ENCODE data around the gene CDC40. TPM values are rescaled to one million over a fixed set of nuclear protein-coding genes. Genes with fewer than 3 reads are reported as not detected.
"Not testable (repeated sequence)": the region's sequence is repeated elsewhere in the genome, so short reads cannot be mapped to it uniquely, and the experiment has no call there.

Gene CDC40
- total RNA-seq, 1 donor from 2014 or later: 15.0 TPM

DNA sequence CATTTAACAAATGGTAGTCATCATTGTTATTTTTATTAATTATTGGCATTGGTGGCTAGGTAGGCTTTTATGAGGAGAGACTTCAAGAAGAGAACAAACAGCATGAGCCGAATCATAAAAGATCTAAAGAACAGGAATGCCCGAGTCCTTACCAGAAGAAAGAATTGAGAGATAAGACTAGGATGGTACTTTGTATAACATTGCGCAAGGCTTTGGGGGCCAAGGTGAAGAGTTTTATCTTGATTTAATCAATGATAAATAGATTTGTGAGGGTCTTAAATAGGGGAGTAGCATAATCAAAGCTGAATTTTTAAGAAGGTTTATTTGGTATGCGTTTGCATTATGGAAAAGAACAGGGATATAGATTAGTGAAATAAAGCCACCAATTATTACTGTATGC is 15.4 kb downstream of the CDC40 start:
- ATAC-seq (ENCODE audit: poor library complexity): no peak
- intact Hi-C loops (cut with DNase I): no loop called here

DNA sequence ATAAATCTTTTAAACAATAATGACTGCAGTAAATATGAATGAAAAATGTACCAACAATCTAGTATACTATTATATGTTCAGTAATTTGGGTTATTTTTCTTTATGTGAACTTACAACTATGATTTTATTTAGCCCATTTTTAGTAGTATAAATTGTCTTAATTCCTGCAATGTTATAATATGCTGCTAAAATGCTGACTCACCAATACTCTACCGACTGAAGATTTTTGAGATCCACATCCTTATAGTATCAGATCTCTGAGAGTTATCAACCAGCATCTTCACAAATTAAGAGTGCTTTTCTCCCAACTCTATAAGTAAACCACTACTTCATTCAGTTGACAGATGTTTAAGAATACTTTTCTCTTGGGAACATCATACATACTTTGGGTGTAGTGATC is 16.6 kb downstream of the CDC40 start:
- intact Hi-C loops (cut with DNase I): no loop called here
- no peak for ATAC-seq (ENCODE audit: poor library complexity)
- DNase-seq: no peak

More for the DNA sequence above, 15.4 kb downstream of the CDC40 start:
- DNase-seq: no peak

DNA sequence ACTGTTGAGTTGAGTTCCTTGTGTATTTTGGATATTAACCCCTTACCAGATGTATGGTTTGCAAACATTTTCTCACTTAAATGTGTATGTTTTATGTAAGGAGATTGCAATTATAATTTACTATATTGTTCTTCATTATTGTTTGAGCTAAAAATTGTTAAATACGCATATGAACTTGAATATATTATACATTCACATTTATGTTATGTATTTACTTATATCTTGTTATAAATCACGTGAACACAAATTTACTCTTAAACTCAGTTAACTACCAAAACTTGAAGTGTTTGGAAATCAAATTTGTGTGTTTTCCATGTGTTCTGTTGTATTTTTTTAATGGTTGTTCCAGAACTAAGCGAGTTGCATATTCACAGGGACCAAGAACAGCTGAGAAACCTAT is 18.3 kb downstream of the CDC40 start:
- intact Hi-C loops (cut with DNase I): no loop called here
- ATAC-seq (ENCODE audit: poor library complexity) (no peak), DNase-seq (no peak)

DNA sequence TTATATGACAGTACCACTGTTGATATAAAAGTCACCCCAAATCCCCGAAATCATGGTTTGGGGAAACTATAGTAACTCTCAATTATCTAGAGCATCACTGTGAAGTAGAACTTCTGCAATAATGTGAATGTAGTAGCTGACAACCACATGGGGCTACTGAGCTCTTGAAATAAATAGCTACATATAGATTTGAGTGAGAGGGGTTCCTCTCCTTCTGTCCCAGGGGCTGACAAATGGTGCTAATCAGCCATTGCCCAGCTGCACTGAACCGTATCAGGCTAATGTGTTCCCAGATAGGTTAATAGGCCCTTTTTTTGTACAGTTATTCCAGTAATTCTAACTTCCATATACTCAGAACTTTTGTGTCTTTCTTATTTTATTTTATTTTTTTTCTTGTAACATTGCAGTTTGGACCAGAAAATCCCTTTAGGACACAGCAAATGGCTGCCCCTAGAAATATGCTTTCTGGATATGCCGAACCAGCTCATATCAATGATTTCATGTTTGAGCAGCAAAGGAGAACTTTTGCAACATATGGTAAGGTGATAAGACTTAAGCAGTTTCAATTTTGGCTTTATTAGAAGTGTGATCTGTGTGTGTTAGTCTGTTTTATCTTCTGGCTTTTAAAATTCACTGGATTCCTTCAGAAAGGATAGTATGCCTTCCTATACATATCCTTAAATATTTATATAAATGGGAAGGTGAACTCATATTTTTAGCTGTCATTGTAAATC is 21.1 kb downstream of the CDC40 start:
- DNase-seq (no peak), ATAC-seq (ENCODE audit: poor library complexity) (no peak)
- intact Hi-C loops (cut with DNase I): no loop called here

DNA sequence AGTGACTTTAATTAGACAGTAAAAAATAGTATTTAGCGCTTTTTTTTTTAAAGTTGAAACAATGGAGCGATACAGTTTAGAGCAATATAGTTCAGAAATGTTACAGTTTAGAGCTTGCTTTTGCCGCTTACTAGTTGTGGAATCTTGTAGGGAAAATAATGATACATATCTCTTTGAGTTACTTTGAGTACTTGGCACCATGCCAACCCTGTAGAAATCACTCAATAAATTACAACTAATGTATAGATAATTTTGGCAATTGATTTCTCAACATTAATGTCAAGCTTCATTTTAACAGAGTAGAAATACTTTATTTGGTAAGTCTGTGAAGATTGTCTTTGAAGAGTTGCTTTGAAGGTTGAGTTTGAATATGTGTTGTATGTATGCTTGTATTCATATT is 27.4 kb downstream of the CDC40 start:
- intact Hi-C loops (cut with DNase I): no loop called here
- no peak for DNase-seq
- no peak for ATAC-seq (ENCODE audit: poor library complexity)

DNA sequence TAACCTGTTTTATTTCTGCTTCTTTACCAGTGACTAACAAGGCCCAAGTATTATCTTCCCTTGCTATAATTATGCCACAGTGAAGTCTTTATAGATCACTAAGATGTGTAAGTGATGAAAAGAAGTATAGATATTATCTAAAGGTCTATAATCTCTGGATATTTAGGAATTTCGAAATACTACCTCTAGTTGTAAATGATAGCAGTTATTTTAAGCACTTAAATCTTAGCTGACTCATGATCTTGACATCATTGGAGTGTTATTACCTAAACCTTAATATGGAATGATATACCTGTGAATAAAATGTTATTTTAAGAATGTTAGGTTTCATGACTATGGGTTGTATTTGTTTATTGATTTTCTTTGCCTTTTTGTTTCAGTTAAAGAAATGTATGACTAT is 31.5 kb downstream of the CDC40 start:
- DNase-seq (no peak), ATAC-seq (ENCODE audit: poor library complexity) (no peak)
- intact Hi-C loops (cut with DNase I): no loop called here

DNA sequence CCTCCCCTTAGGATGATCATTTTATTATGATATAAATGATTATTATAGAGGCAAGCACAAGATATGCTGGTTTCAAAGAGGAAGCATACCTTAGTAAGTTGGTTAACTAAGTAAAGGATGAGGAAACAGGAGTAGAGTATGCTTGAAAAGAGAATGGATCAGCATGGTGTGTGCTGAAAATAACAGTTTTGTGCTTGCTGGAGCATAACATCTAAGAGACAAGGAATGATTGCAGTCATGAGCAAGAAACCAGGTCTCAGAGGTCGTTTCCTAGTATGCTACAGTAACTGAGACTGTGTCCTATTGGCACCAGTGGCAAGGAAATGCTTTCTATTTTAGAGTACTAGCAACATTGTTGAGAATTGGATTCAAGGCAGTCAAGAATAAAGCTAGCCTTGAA is 34.1 kb downstream of the CDC40 start:
- intact Hi-C loops (cut with DNase I): no loop called here
- ATAC-seq (ENCODE audit: poor library complexity): no peak

DNA sequence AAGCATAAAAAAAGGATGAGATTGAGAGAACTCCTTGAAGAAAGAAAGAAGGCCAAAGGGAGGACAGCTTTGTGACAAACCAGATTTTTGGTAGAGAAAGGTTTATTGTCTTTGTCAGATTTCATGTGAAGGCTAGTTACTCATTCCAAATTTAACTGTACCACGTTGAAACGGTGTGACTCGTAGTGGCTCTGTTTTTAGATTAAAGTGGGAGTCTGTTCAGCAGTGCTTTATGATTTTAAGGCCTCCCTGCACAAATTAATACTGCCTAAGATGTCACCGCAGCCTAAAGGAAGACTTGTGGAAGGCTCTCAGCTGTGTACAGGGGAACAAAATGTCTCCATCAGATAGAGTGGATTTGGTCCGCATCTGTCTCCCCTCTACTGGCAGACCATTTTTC is 35.9 kb downstream of the CDC40 start:
- intact Hi-C loops (cut with DNase I): no loop called here
- DNase-seq: no peak
- ATAC-seq (ENCODE audit: poor library complexity): no peak

More for the DNA sequence above, 34.1 kb downstream of the CDC40 start:
- DNase-seq: no peak

DNA sequence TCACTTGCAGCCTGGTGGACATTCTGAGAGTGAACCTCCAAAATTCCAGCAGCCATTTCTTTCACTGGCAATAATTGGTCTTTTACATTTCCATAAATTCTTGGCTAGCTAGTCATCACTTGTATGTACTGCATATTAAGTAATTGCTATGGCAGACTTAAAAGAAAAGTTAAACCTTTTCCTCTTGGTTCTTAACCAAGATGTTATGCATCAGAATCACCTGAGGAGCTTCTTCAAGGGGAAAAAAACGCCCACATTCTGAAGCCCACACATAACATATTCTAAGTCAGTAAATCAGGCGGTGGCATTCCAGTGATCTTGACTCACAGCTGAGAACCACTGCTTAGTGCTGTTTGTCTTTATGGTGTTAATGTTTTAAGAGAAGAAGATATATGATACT is 37.0 kb downstream of the CDC40 start:
- DNase-seq (no peak), ATAC-seq (ENCODE audit: poor library complexity) (no peak)
- intact Hi-C loops (cut with DNase I): no loop called here

DNA sequence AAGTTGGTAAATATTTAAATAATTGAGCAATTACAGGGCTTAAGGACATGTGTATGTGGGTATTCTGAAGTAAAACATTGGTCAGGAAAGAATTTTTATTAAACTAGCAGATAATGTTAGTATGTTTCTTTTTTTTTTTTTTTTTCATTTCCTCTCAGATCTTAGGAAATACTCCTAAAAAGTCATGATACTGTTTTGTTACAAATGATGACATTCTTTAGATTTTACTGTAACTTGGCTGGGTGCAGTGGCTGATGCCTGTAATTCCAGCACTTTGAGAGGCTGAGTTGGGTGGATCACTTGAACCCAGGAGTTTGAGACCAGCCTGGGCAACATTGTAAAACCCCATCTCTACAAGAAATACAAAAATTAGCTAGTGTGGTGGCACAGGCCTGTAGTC is 41.5 kb downstream of the CDC40 start:
- ATAC-seq (ENCODE audit: poor library complexity): no peak
- no peak for DNase-seq
- intact Hi-C loops (cut with DNase I): no loop called here

DNA sequence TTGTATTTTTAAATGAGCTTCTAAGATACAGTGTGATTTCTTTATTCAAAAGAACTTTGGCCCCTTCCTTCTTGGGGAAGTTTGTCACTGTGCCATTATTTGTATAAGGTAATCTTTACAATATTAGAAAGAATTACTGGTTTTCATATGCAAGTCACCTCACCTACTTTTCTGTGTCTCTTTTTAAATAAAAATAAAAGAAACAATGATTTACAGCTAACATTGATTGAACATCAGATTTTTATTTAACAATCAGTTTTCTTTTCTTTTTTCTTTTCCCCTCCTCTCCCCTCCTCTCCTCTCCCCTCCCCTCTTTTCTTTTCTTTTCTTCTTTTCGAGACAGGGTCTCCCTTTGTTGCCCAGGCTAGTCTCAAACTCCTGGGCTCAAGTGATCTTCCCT is 46.0 kb downstream of the CDC40 start:
- ATAC-seq (ENCODE audit: poor library complexity) (no peak), DNase-seq (no peak)
- intact Hi-C loops (cut with DNase I): no loop called here

DNA sequence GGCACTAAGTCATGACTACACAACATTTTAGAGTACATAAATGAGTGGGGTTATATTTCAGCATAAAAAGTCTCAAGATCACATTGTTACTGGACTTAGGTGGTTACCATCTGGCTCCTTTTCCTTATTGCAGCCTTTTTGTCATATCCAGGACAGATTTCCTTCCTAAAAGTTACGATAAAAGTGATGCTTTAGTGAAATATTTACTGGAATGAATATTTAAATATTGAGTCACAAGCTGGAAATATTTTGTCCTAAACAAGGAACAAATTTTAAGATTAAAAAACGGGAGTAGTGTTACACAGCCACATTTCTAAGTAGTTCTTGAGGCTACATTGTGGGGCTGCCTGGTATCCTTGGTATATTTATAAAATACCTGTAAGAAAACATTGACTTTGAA is 52.2 kb downstream of the CDC40 start:
- no peak for DNase-seq
- no peak for ATAC-seq (ENCODE audit: poor library complexity)
- intact Hi-C loops (cut with DNase I): no loop called here

DNA sequence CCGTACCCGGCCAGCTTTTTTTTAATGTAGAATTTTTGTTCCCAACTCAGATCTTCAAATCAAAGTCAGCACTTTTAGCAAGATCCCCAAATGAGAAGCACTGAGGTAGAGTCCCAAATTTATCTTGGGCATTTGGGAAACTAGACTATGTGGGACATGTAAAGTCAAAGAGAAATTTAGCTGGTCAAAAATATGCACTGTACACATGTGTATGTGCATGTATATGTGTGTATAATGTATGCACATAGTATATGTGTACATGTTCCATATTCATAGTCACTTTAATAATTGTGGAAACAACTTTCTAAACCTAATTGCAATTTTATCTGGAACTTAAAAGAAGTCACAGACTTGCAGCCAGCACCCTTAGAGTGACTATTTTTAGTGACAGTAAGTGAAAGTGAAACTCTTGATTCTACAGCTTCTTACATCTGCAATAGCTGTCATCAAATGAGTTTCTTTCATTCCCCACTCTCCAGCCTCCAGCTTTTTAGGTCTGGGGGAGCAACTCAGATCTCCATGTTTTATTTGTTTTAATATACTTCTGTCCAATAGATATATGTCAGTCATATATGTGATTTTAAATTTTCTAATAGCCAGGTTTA is 53.6 kb downstream of the CDC40 start:
- peak; percentile 74 for ATAC-seq (ENCODE audit: poor library complexity)
- intact Hi-C loops (cut with DNase I): no loop called here
- no peak for DNase-seq

DNA sequence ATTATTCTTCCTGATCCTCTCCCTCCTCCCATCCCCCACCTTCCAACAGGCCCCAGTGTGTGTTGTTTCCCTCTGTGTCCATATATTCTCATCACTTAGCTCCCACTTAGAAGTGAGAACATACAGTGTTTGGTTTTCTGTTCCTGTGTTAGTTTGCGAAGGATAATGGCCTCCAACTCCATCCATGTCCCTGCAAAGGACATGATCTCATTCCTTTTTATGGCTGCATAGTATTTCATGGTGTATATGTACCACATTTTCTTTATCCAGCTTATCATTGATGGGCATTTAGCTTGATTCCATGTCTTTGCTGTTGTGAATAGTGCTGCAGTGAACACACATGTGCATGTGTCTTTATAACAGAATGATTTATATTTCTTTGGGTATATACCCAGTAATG is 55.8 kb downstream of the CDC40 start:
- DNase-seq; ATAC-seq (ENCODE audit: poor library complexity); intact Hi-C loops (cut with DNase I): not testable (repeated sequence)

DNA sequence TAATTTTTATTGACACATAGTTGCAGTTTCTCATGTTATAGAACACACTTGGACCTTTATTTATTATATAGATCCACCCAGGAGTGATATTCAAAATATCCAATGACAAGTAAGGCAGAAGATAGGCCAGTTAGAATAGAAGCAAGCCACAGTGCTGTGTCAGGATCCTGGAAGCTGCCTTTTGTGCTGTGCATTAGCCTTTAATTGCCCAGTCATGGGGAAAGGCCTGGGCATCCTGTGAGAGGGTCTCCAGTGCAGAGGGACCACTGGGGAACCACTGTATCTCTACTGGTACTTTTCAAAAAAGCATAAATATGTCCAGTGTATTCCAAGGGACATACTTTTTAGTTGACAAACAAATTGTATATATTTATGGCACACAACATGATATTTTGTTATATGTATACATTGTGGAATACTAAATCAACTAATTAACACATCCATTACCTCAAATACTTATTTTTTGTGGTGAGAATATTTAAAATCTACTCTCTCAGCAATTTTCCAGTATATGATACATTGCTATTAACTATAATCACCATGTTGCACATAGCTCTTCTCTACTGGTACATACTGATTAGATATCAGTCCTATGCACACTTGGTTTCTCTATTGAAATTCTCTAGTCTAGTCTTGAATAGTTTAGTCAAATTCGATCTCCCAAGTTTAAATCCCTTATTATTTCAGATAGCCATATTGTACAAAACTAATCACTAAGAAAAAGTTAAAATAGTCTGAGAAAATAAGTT is 59.5 kb downstream of the CDC40 start:
- ATAC-seq (ENCODE audit: poor library complexity): no peak
- intact Hi-C loops (cut with DNase I): no loop called here
- no peak for DNase-seq

DNA sequence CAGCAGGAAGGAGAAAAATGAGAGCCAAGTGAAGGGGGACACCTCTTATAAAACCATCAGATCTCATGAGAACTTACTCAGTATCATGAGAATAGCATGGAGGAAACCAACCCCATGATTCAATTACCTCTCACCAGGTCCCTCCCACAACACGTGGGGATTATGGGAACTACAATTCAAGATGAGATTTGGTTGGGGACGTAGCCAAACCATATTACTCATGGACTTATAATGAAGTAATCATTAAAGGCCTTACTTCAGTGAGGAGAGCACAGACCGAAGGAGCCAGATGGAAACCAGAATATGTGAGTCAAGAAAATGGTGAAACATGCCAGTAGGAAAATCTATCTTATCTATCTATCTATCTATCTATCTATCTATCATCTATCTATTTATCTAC is 64.4 kb downstream of the CDC40 start:
- intact Hi-C loops (cut with DNase I); ATAC-seq (ENCODE audit: poor library complexity); DNase-seq: not testable (repeated sequence)

DNA sequence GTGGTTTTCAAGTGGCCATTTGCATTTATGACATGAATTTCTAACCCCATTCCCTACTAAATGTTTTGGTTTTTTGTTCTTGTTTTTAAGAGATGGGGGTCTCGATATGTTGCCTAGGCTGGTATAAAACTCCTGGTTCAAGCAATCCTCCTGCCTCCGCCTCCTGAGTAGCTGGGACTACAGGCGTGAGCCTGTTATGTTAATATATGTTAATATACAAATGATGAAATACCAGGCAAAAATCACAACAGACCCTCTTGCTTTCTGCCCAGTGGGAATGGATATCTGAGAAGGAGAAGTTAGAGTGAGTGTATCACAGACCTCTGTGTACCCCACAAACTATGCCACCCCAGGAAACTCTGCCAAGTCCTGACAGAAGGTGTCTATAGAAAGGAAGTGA is 66.2 kb downstream of the CDC40 start:
- ATAC-seq (ENCODE audit: poor library complexity) (no peak), DNase-seq (no peak)
- intact Hi-C loops (cut with DNase I): no loop called here

DNA sequence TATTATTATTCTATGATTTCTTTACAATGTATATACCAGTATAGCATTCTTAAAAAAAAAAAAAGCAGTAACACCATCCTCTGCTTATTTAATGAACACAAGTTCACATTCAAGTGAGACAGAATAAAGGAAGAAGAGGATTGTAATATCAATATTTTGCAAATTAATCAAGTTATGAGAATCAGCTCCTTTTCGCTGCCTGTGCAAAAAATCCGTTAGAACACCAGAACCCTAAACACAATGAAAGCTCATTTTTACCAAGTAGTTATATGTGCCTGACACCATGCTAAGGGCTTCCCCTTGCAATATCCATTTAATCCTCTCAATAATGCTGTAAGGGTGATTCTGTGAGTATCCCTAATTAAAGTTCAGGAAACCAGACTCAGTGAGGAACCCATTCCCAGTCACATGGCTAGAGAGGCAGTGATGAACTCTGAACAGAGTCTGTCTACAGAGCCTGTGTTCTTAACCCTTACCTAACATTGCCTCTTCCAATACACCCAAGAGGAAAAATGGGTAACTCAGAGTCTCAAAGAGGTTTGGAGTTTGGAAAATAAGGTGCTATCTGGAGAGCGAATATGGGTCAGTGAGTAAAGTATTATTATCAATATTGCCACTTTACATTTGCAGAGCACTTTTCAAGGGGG is 66.8 kb downstream of the CDC40 start:
- intact Hi-C loops (cut with DNase I): no loop called here
- ATAC-seq (ENCODE audit: poor library complexity) (no peak), DNase-seq (no peak)

DNA sequence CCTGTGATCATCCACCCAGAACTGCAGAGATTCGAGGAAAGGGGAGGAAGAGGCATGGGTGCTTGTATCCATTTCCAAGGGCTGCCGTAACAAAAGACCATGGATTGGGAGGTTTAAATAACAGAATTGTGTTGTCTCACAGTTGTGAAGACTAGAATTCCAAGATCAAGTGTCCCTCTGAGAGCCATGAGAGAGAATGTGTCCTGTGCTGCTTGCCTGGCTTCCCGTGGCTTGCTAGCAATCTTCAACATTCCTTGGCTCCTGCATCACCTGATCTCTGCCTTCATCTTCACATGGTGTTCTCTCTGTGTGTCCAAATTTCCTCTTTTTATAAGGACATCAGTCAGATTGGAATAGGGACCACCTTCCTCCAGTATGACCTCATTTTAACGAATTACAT is 69.8 kb downstream of the CDC40 start:
- intact Hi-C loops (cut with DNase I): no loop called here
- DNase-seq (no peak), ATAC-seq (ENCODE audit: poor library complexity) (no peak)

DNA sequence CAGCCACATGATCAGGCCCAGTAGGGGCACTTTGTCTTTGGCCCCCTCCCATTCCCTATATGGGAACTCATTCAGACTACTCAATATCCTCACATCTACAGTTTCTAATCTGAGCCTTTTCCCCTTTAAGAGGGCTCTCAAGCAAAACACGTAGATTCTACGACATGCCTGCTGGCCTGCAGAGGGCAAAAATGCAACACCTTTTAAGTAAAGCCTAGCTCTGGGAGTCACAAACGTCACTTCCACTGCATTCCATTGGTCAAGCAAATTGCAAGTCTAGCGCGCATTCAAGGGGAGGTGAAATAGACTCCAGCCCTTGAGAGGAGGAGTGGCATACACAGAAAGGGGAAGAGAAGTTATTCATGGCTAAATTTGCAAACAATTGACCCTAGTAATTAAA is 70.6 kb downstream of the CDC40 start:
- intact Hi-C loops (cut with DNase I): no loop called here
- ATAC-seq (ENCODE audit: poor library complexity) (no peak), DNase-seq (no peak)
